ENCODE measurements around the gene PDRG1.

GRCh38 chr20:31925631-31926030 is 26.2 kb downstream of the PDRG1 start:
- TF ChIP-seq POLR2A (IDR thresholded peaks at IDR 0.05; ENCODE audit: low read length) (no peak), GATA1 (IDR thresholded peaks at IDR 0.05; ENCODE audit: low read depth, low read length) (no peak)
